Stimulated activated effector memory CD8-positive, alpha-beta T cell treated with anti-CD3 and anti-CD28 coated beads, Interleukin-12 subunit alpha, Interleukin-12 subunit beta, amount 100 ng/mL, for 72 hours (primary cell): ENCODE data around the gene LBHD1.
"Not testable (repeated sequence)": the region's sequence is repeated elsewhere in the genome, so short reads cannot be mapped to it uniquely, and the experiment has no call there.

Source experiments
- ATAC-seq: fragments of 150-1000 bp; cut with Tn5 transposase; 2 replicates; pipeline ENCODE4 v1.10.0; 2021
- DNase-seq, 2 donors: peaks; one replicate each; pipeline ENCODE4 v3.0.0; 2021 to 2022; ENCODE audit warnings: low spot score in 2 of 2
- H3K27ac Mint-ChIP-seq: one replicate; pipeline ENCODE4 v1.8.0; 2022; ENCODE audit warnings: mild to moderate bottlenecking, mixed read lengths
- H3K36me3 Mint-ChIP-seq: one replicate; pipeline ENCODE4 v1.8.0; 2022; ENCODE audit warnings: mild to moderate bottlenecking, mixed read lengths
- H3K4me1 Mint-ChIP-seq: one replicate; pipeline ENCODE4 v1.8.0; 2022; ENCODE audit warnings: mixed read lengths
- H3K4me3 Mint-ChIP-seq: one replicate; pipeline ENCODE4 v1.8.0; 2022; ENCODE audit warnings: mild to moderate bottlenecking, mixed read lengths
- H3K9me3 Mint-ChIP-seq: one replicate; pipeline ENCODE4 v1.8.0; 2022; ENCODE audit warnings: mixed read lengths

Gene LBHD1

GRCh38 chr11:62654297-62654696, 17.8 kb downstream of the LBHD1 start:
- H3K4me1 Mint-ChIP-seq: peaks cover 24% of the 10 kb centered on the region
- ATAC-seq (no peak), DNase-seq (no peak)
- H3K36me3 Mint-ChIP-seq: peaks cover 26% of the 10 kb centered on the region
- no peaks in the 10 kb centered on the region for H3K9me3 Mint-ChIP-seq
- peak overlapping the region; percentile 98 for H3K27ac Mint-ChIP-seq
- peak overlapping the region; percentile 93 for H3K4me3 Mint-ChIP-seq

GRCh38 chr11:62652161-62653006, 19.7 kb downstream of the LBHD1 start:
- peak in 1 of 2 donors; percentile 64 for DNase-seq
- H3K9me3 Mint-ChIP-seq: no peaks in the 10 kb centered on the region
- ATAC-seq: peak; percentile 17
- peak overlapping the region; percentile 93 for H3K4me3 Mint-ChIP-seq
- H3K36me3 Mint-ChIP-seq: peaks cover 43% of the 10 kb centered on the region
- peaks cover 24% of the 10 kb centered on the region for H3K4me1 Mint-ChIP-seq
- H3K27ac Mint-ChIP-seq: peak overlapping the region; percentile 98

- not testable (repeated sequence) for H3K4me3 Mint-ChIP-seq
These were observed 21.8 kb downstream of the LBHD1 start for GRCh38 chr11:62650283-62650682.

GRCh38 chr11:62649486-62649885, 22.6 kb downstream of the LBHD1 start:
- peaks cover 68% of the 10 kb centered on the region for H3K36me3 Mint-ChIP-seq
- DNase-seq (no peak), ATAC-seq (no peak)
- no peaks in the 10 kb centered on the region for H3K9me3 Mint-ChIP-seq
- no peak overlapping the region for H3K4me3 Mint-ChIP-seq
- no peak overlapping the region for H3K27ac Mint-ChIP-seq
- peaks cover 33% of the 10 kb centered on the region for H3K4me1 Mint-ChIP-seq

More at GRCh38 chr11:62650283-62650682, 21.8 kb downstream of the LBHD1 start:
- H3K9me3 Mint-ChIP-seq, H3K27ac Mint-ChIP-seq, DNase-seq, ATAC-seq: not testable (repeated sequence)
- peaks cover 61% of the 10 kb centered on the region for H3K36me3 Mint-ChIP-seq
- H3K4me1 Mint-ChIP-seq: peaks cover 31% of the 10 kb centered on the region

- no peak for ATAC-seq
- Mint-ChIP-seq H3K27ac (no peak overlapping the region), H3K4me3 (no peak overlapping the region), H3K9me3 (no peaks in the 10 kb centered on the region), H3K36me3 (peaks cover 73% of the 10 kb centered on the region), H3K4me1 (peaks cover 34% of the 10 kb centered on the region)
- DNase-seq: no peak
These were observed 23.1 kb downstream of the LBHD1 start for GRCh38 chr11:62648967-62649364.

GRCh38 chr11:62648185-62648966, 23.7 kb downstream of the LBHD1 start:
- Mint-ChIP-seq H3K27ac (no peak overlapping the region), H3K36me3 (peaks cover 73% of the 10 kb centered on the region), H3K4me3 (no peak overlapping the region), H3K4me1 (peaks cover 29% of the 10 kb centered on the region), H3K9me3 (no peaks in the 10 kb centered on the region)
- DNase-seq (no peak), ATAC-seq (no peak)

GRCh38 chr11:62647609-62648005, 24.5 kb downstream of the LBHD1 start:
- H3K27ac Mint-ChIP-seq: no peak overlapping the region
- H3K4me3 Mint-ChIP-seq: no peak overlapping the region
- DNase-seq (no peak), ATAC-seq (no peak)
- H3K9me3 Mint-ChIP-seq: no peaks in the 10 kb centered on the region
- peaks cover 73% of the 10 kb centered on the region for H3K36me3 Mint-ChIP-seq
- H3K4me1 Mint-ChIP-seq: peaks cover 25% of the 10 kb centered on the region

- peaks cover 77% of the 10 kb centered on the region for H3K36me3 Mint-ChIP-seq
- ATAC-seq: no peak
- peak overlapping the region; percentile 96 for H3K4me3 Mint-ChIP-seq
These were observed 25.1 kb downstream of the LBHD1 start for GRCh38 chr11:62646825-62647608.

GRCh38 chr11:62645946-62646824, 25.9 kb downstream of the LBHD1 start, which contains the start of gene GANAB:
Gene GANAB (minus strand): TSS chr11:62646613. CDS start chr11:62646599, 14 bp downstream.
- peak; percentile 99 for ATAC-seq
- Mint-ChIP-seq H3K9me3 (no peaks in the 10 kb centered on the region), H3K4me1 (peaks cover 23% of the 10 kb centered on the region), H3K4me3 (peak within 1 kb of the TSS; percentile 96), H3K36me3 (peaks cover 80% of the 10 kb centered on the region), H3K27ac (peak within 1 kb of the TSS; percentile 95)
- peak; percentile 90 to 98 for DNase-seq

More at GRCh38 chr11:62646825-62647608, 25.1 kb downstream of the LBHD1 start:
- Mint-ChIP-seq H3K27ac (peak overlapping the region; percentile 95), H3K4me1 (peaks cover 19% of the 10 kb centered on the region), H3K9me3 (no peaks in the 10 kb centered on the region)
- no peak for DNase-seq

GRCh38 chr11:62645671-62645945, 26.5 kb downstream of the LBHD1 start:
- Mint-ChIP-seq H3K4me1 (peaks cover 29% of the 10 kb centered on the region), H3K27ac (peak overlapping the region; percentile 95), H3K9me3 (no peaks in the 10 kb centered on the region), H3K36me3 (peaks cover 86% of the 10 kb centered on the region), H3K4me3 (peak overlapping the region; percentile 96)
- no peak for DNase-seq
- no peak for ATAC-seq

- H3K36me3 Mint-ChIP-seq: peaks cover 84% of the 10 kb centered on the region
- no peaks in the 10 kb centered on the region for H3K9me3 Mint-ChIP-seq
- peaks cover 37% of the 10 kb centered on the region for H3K4me1 Mint-ChIP-seq
- DNase-seq (no peak), ATAC-seq (no peak)
- peak overlapping the region; percentile 96 for H3K4me3 Mint-ChIP-seq
- no peak overlapping the region for H3K27ac Mint-ChIP-seq
These were observed 27.8 kb downstream of the LBHD1 start for GRCh38 chr11:62644220-62644619.

- ATAC-seq: no peak
- Mint-ChIP-seq H3K4me1 (no peaks in the 10 kb centered on the region), H3K4me3 (no peak overlapping the region), H3K36me3 (peaks cover 100% of the 10 kb centered on the region), H3K27ac (peak overlapping the region; percentile 56), H3K9me3 (no peaks in the 10 kb centered on the region)
- no peak for DNase-seq
These were observed 39.6 kb downstream of the LBHD1 start for GRCh38 chr11:62632492-62632891.

- Mint-ChIP-seq H3K36me3 (peaks cover 93% of the 10 kb centered on the region), H3K4me3 (no peak overlapping the region), H3K27ac (no peak overlapping the region), H3K4me1 (no peaks in the 10 kb centered on the region), H3K9me3 (no peaks in the 10 kb centered on the region)
- ATAC-seq: no peak
- DNase-seq: no peak
These were observed 44.4 kb downstream of the LBHD1 start for GRCh38 chr11:62627713-62628112.

- H3K4me1 Mint-ChIP-seq: peaks cover 20% of the 10 kb centered on the region
- peaks cover 93% of the 10 kb centered on the region for H3K36me3 Mint-ChIP-seq
- ATAC-seq (no peak), DNase-seq (no peak)
- peak overlapping the region; percentile 96 for H3K27ac Mint-ChIP-seq
- peak overlapping the region; percentile 95 for H3K4me3 Mint-ChIP-seq
- H3K9me3 Mint-ChIP-seq: no peaks in the 10 kb centered on the region
These were observed 49.5 kb downstream of the LBHD1 start for GRCh38 chr11:62622476-62623089.
